CD14-positive monocyte (primary cell): ENCODE results near the gene MDH1B. TPM values are rescaled to one million over a fixed set of nuclear protein-coding genes. Genes with fewer than 3 reads are reported as not detected.

Source experiments
- DNase-seq, 3 donors: peaks; one replicate each; pipeline ENCODE4 v3.0.0-alpha.2; 2011 to 2022
- H2AFZ ChIP-seq: 2 replicates; pipeline ENCODE4 v1.6.0; 2012; ENCODE audit warnings: mild to moderate bottlenecking, low read depth, low read length, inconsistent platforms; ENCODE audit not compliant: insufficient read depth, poor library complexity, severe bottlenecking
- H3K27ac ChIP-seq, 2 donors: 1 replicate in 1 of 2; 2 replicates in 1 of 2; pipeline ENCODE4 v1.5.1; 2012 to 2013; ENCODE audit warnings: low read length in 2 of 2, control low read depth in 1 of 2, inconsistent platforms in 1 of 2, low read depth in 1 of 2, mild to moderate bottlenecking in 1 of 2
- H3K27me3 ChIP-seq, 2 donors: one replicate each; pipeline versions ENCODE4 v1.6.0 to v1.6.1; 2011 to 2013; ENCODE audit warnings: low read length in 2 of 2; ENCODE audit not compliant: control insufficient read depth in 2 of 2, insufficient read depth in 2 of 2
- H3K36me3 ChIP-seq, 2 donors: replicated peaks in 1 of 2; 1 replicate in 1 of 2; 2 replicates in 1 of 2; pipeline versions ENCODE4 v1.5.1 to v1.6.1; 2012 to 2013; ENCODE audit warnings: low read length in 2 of 2, control low read depth in 1 of 2, inconsistent platforms in 1 of 2, mild to moderate bottlenecking in 1 of 2; ENCODE audit not compliant: insufficient read depth in 2 of 2, control insufficient read depth in 1 of 2
- H3K4me1 ChIP-seq, 2 donors: 1 replicate in 1 of 2; 2 replicates in 1 of 2; pipeline versions ENCODE4 v1.5.1 to v1.6.1; 2012 to 2013; ENCODE audit warnings: low read length in 2 of 2, control low read depth in 1 of 2, inconsistent platforms in 1 of 2, mild to moderate bottlenecking in 1 of 2, moderate library complexity in 1 of 2; ENCODE audit not compliant: insufficient read depth in 2 of 2, control insufficient read depth in 1 of 2
- H3K4me2 ChIP-seq: replicated peaks from 2 replicates; pipeline ENCODE3; 2012; ENCODE audit warnings: low read length, moderate library complexity, mild to moderate bottlenecking; ENCODE audit not compliant: poor library complexity, severe bottlenecking; ENCODE audit errors: extremely low read depth
- H3K4me3 ChIP-seq, 3 experiments: fragments of 200-600 bp in 1 of 3; sonication (generic) in 1 of 3; replicated peaks in 1 of 3; 1 replicate in 2 of 3; 2 replicates in 1 of 3; pipeline ENCODE4 v1.5.1; 2011 to 2013; ENCODE audit warnings: low read length in 3 of 3, mild to moderate bottlenecking in 3 of 3, control low read depth in 2 of 3, low read depth in 2 of 3, inconsistent platforms in 1 of 3, moderate library complexity in 1 of 3
- H3K79me2 ChIP-seq: 2 replicates; pipeline ENCODE4 v1.6.0; 2012; ENCODE audit warnings: mild to moderate bottlenecking, control low read depth, inconsistent platforms, low read length, moderate library complexity; ENCODE audit not compliant: insufficient read depth
- H3K9ac ChIP-seq: 2 replicates; pipeline ENCODE4 v1.6.0; 2017; ENCODE audit warnings: low read length, mild to moderate bottlenecking; ENCODE audit not compliant: insufficient read depth, poor library complexity, severe bottlenecking
- H3K9me3 ChIP-seq, 2 donors: replicated peaks in 1 of 2; 1 replicate in 1 of 2; 2 replicates in 1 of 2; pipeline versions ENCODE4 v1.5.1 to v1.6.1; 2012 to 2013; ENCODE audit warnings: low read length in 2 of 2, control low read depth in 1 of 2; ENCODE audit not compliant: control insufficient read depth in 1 of 2, insufficient read depth in 1 of 2
- H4K20me1 ChIP-seq: 2 replicates; pipeline ENCODE4 v1.6.0; 2012; ENCODE audit warnings: mild to moderate bottlenecking, low read length, control low read depth, moderate library complexity; ENCODE audit not compliant: insufficient read depth
- H3K27ac Mint-ChIP-seq, 7 donors: one replicate each; pipeline ENCODE4 v1.8.0; 2020; ENCODE audit warnings: mild to moderate bottlenecking in 7 of 7, mixed read lengths in 7 of 7, moderate library complexity in 6 of 7, inconsistent platforms in 2 of 7
- H3K27me3 Mint-ChIP-seq, 3 donors: one replicate each; pipeline ENCODE4 v1.8.0; 2021 to 2022; ENCODE audit warnings: low read depth in 3 of 3, mild to moderate bottlenecking in 3 of 3, mixed read lengths in 3 of 3, moderate library complexity in 3 of 3, inconsistent platforms in 1 of 3
- H3K36me3 Mint-ChIP-seq, 2 donors: one replicate each; pipeline ENCODE4 v1.8.0; 2020; ENCODE audit warnings: mixed read lengths in 2 of 2, inconsistent platforms in 1 of 2, mild to moderate bottlenecking in 1 of 2
- H3K4me1 Mint-ChIP-seq: one replicate; pipeline ENCODE4 v1.8.0; 2020; ENCODE audit warnings: mild to moderate bottlenecking, mixed read lengths
- H3K4me3 Mint-ChIP-seq, 2 donors: one replicate each; pipeline ENCODE4 v1.8.0; 2020; ENCODE audit warnings: mild to moderate bottlenecking in 2 of 2, mixed read lengths in 2 of 2, moderate library complexity in 1 of 2
- H3K9me3 Mint-ChIP-seq, 7 donors: one replicate each; pipeline ENCODE4 v1.8.0; 2020 to 2022; ENCODE audit warnings: mixed read lengths in 7 of 7, mild to moderate bottlenecking in 6 of 7, moderate library complexity in 6 of 7, inconsistent platforms in 2 of 7
- CTCF ChIP-seq: fragments of 200-600 bp; IDR thresholded peaks from one replicate; pipeline ENCODE4 v1.8.0; 2022; ENCODE audit warnings: antibody characterized with exemption, mild to moderate bottlenecking
- WGBS: methylation state at CpG from one replicate; pipeline ENCODE4 v1.1.5; 2013; ENCODE audit warnings: missing lambda C conversion rate; ENCODE audit not compliant: insufficient coverage; 5-methylcytosine and 5-hydroxymethylcytosine counted together
- intact Hi-C, 2 donors: fragments of 100-400 bp; cut with micrococcal nuclease; formaldehyde crosslinking; loops; one replicate each; pipeline versions ENCODE4 v1.15.0 to v1.15.1; 2023
- polyA plus RNA-seq, 3 donors: library from polyadenylated mRNA; depleted of rRNA in 1 of 3; unstranded in 2 of 3; stranded (reverse) in 1 of 3; fragments of 300-500 nt in 2 of 3; fragments of >200 nt in 1 of 3; fragmentation: Illumina TruSeq in 2 of 3; gene quantifications; 1 replicate in 2 of 3; 2 replicates in 1 of 3; pipeline ENCODE4 v1.2.3, GENCODE V29; 2012 to 2021

The MDH1B gene
- polyA plus RNA-seq, 3 donors, result not detected

GRCh38 chr2:206783718-206784117 is 18.6 kb upstream of the MDH1B start:
- Histone ChIP-seq H3K4me3 (no peak overlapping the region), H3K79me2 (peaks cover 3% of the 10 kb centered on the region), H3K9ac (no peak overlapping the region), H3K36me3 (peaks cover 80 to 94% of the 10 kb centered on the region in 2 donors), H3K4me2 (no peak overlapping the region), H3K27me3 (no peaks in the 10 kb centered on the region), H3K9me3 (peaks cover 0 to 7% of the 10 kb centered on the region in 2 donors), H4K20me1 (no peaks in the 10 kb centered on the region), H2AFZ (no peak overlapping the region), H3K4me1 (no peaks in the 10 kb centered on the region), H3K27ac (no peak overlapping the region)
- intact Hi-C loops, result loop anchor here (2.0 to 5.0 kb wide), 2 partner anchors 91 kb away; no protein-coding TSS in a partner anchor
- Mint-ChIP-seq H3K9me3 (peaks cover 0 to 7% (median 1%) of the 10 kb centered on the region in 7 donors), H3K4me3 (no peak overlapping the region), H3K27ac (peak overlapping the region in 1 of 7 donors; percentile 39), H3K27me3 (no peaks in the 10 kb centered on the region), H3K36me3 (peaks cover 73 to 85% of the 10 kb centered on the region in 2 donors), H3K4me1 (no peaks in the 10 kb centered on the region)
- no CpG with 5 or more reads among the region's 2 CpGs for WGBS
- peak; percentile 42 for TF ChIP-seq CTCF
- DNase-seq, result no peak

GRCh38 chr2:206780671-206781070 is 15.5 kb upstream of the MDH1B start:
- intact Hi-C loops, result loop anchor here in 1 of 2 donors (5.0 kb wide), 1 partner anchor 88 kb away; no protein-coding TSS in a partner anchor
- H3K9ac ChIP-seq, result no peak overlapping the region
- H3K27me3 ChIP-seq, result no peaks in the 10 kb centered on the region
- no peak overlapping the region for H3K4me2 ChIP-seq
- TF ChIP-seq CTCF, result no peak
- no peak overlapping the region for H3K4me3 ChIP-seq
- Mint-ChIP-seq H3K9me3 (peaks cover 0 to 10% (median 7%) of the 10 kb centered on the region in 7 donors), H3K4me3 (no peak overlapping the region), H3K4me1 (no peaks in the 10 kb centered on the region), H3K36me3 (peaks cover 77 to 85% of the 10 kb centered on the region in 2 donors), H3K27me3 (no peaks in the 10 kb centered on the region), H3K27ac (peak overlapping the region in 1 of 7 donors; percentile 43)
- peaks cover 11% of the 10 kb centered on the region for H3K79me2 ChIP-seq
- DNase-seq, result no peak
- no peak overlapping the region for H3K27ac ChIP-seq
- H3K9me3 ChIP-seq, result peaks cover 0 to 7% of the 10 kb centered on the region in 2 donors
- no peak overlapping the region for H2AFZ ChIP-seq
- no peaks in the 10 kb centered on the region for H4K20me1 ChIP-seq
- no peaks in the 10 kb centered on the region for H3K4me1 ChIP-seq
- WGBS, result no CpG with 5 or more reads among the region's 2 CpGs
- peaks cover 78 to 92% of the 10 kb centered on the region in 2 donors for H3K36me3 ChIP-seq
